Brain microvascular endothelial cell (primary cell): Measurements from ENCODE around the gene SSBP2.

Source experiments
- DNase-seq: peaks from one replicate; pipeline ENCODE4 v3.0.0-alpha.2; 2020
- H3K27ac ChIP-seq: fragments of 250-450 bp; sonication (Bioruptor Pico); 2 replicates; pipeline ENCODE4 v1.5.1; 2020; ENCODE audit warnings: mild to moderate bottlenecking, moderate library complexity
- H3K27me3 ChIP-seq: fragments of 250-450 bp; sonication (Bioruptor Pico); replicated peaks from 2 replicates; pipeline ENCODE4 v1.5.1; 2020; ENCODE audit warnings: mild to moderate bottlenecking
- H3K36me3 ChIP-seq: fragments of 250-450 bp; sonication (Bioruptor Pico); replicated peaks from 2 replicates; pipeline ENCODE4 v1.5.1; 2020; ENCODE audit warnings: mild to moderate bottlenecking
- H3K4me3 ChIP-seq: 2 replicates; pipeline ENCODE4 v1.5.1; 2011; ENCODE audit warnings: low read depth, mild to moderate bottlenecking, control low read depth, low read length, moderate library complexity
- in situ Hi-C: cut with HindIII; loops from 2 replicates; pipeline ENCODE4 v1.10.0; 2017; ENCODE audit warnings: low sequenced_read_pairs, low pct_ligation_motif_present
- TF ChIP-seq, protein P1 (sequence below): IDR thresholded peaks from 2 replicates; pipeline ENCODE4 v1.5.1; 2011; ENCODE audit warnings: low read depth, mild to moderate bottlenecking, moderate library complexity, low read length, control low read depth, inconsistent platforms; ENCODE audit errors: missing control alignments

Gene SSBP2

GRCh38 chr5:81633891-81634290 lies 117.0 kb downstream of the SSBP2 start:
- Histone ChIP-seq H3K27ac (no peak overlapping the region), H3K27me3 (no peaks in the 10 kb centered on the region), H3K4me3 (no peak overlapping the region), H3K36me3 (no peaks in the 10 kb centered on the region)
- in situ Hi-C loops, result no loop called here
- DNase-seq, result no peak
- TF ChIP-seq, protein P1, sequence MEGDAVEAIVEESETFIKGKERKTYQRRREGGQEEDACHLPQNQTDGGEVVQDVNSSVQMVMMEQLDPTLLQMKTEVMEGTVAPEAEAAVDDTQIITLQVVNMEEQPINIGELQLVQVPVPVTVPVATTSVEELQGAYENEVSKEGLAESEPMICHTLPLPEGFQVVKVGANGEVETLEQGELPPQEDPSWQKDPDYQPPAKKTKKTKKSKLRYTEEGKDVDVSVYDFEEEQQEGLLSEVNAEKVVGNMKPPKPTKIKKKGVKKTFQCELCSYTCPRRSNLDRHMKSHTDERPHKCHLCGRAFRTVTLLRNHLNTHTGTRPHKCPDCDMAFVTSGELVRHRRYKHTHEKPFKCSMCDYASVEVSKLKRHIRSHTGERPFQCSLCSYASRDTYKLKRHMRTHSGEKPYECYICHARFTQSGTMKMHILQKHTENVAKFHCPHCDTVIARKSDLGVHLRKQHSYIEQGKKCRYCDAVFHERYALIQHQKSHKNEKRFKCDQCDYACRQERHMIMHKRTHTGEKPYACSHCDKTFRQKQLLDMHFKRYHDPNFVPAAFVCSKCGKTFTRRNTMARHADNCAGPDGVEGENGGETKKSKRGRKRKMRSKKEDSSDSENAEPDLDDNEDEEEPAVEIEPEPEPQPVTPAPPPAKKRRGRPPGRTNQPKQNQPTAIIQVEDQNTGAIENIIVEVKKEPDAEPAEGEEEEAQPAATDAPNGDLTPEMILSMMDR, result no peak

- TF ChIP-seq, protein P1, result no peak
- no peaks in the 10 kb centered on the region for H3K27me3 ChIP-seq
- H3K27ac ChIP-seq, result no peak overlapping the region
- DNase-seq, result no peak
- H3K36me3 ChIP-seq, result no peaks in the 10 kb centered on the region
- no peak overlapping the region for H3K4me3 ChIP-seq
- in situ Hi-C loops, result no loop called here
Observed at GRCh38 chr5:81633471-81633870, 117.4 kb downstream of the SSBP2 start.

- no peak for DNase-seq
- TF ChIP-seq, protein P1, result no peak
- in situ Hi-C loops, result no loop called here
- no peak overlapping the region for H3K4me3 ChIP-seq
- H3K27me3 ChIP-seq, result no peaks in the 10 kb centered on the region
- no peaks in the 10 kb centered on the region for H3K36me3 ChIP-seq
- no peak overlapping the region for H3K27ac ChIP-seq
Observed at GRCh38 chr5:81632679-81633078, 118.2 kb downstream of the SSBP2 start.

DNA sequence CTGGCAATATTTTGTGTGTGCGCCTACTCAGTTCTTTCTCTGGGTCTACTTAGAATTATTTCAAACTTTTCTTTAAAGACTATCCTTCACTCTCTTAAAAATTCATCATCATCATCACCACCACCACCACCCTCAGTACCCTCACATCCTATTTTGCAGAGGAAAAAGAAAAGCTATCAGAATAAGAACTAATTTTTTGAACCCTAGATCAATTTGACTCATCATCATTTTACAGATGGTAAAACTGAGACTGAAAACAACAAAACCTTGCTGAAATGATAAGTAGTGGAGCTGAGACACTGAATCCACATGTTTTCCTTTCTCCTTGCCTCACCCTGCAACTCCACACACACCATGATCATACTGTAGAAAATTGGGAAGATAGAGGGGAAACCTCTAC lies 119.3 kb downstream of the SSBP2 start:
- in situ Hi-C loops, result no loop called here
- Histone ChIP-seq H3K27me3 (no peaks in the 10 kb centered on the region), H3K36me3 (no peaks in the 10 kb centered on the region), H3K27ac (no peak overlapping the region), H3K4me3 (no peak overlapping the region)
- TF ChIP-seq, protein P1, result no peak
- no peak for DNase-seq

GRCh38 chr5:81631124-81631523 lies 119.8 kb downstream of the SSBP2 start:
- no peak for DNase-seq
- Histone ChIP-seq H3K4me3 (no peak overlapping the region), H3K36me3 (no peaks in the 10 kb centered on the region), H3K27ac (no peak overlapping the region), H3K27me3 (no peaks in the 10 kb centered on the region)
- in situ Hi-C loops, result no loop called here
- TF ChIP-seq, protein P1, result no peak

DNA sequence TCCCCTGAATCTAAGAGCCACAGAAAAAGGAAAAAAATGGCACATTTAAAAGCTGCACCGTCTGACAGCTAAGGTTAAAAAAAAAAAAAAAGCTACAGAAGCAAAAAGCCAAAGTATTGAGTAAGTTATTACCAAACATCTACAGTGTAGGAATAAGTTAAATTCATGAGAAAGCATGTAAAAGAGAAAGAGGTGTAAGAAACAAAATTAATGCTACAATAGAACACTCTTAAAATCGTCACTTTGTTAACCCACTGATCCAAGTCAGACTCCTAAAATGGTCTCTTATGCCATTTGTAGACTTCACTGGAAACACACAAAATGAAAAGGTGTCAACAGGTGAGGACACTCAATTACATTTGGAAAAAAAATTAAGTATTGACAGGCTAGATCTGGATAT lies 120.2 kb downstream of the SSBP2 start:
- Histone ChIP-seq H3K27ac (no peak overlapping the region), H3K36me3 (no peaks in the 10 kb centered on the region), H3K4me3 (no peak overlapping the region), H3K27me3 (no peaks in the 10 kb centered on the region)
- in situ Hi-C loops, result no loop called here
- no peak for DNase-seq
- TF ChIP-seq, protein P1, result no peak
